Stimulated activated CD4-positive, alpha-beta T cell treated with anti-CD3 and anti-CD28 coated beads, Interleukin-1b, Interleukin-23, amount 100 ng/mL, for 48 hours (primary cell): ENCODE measurements around the gene NCOA3.

Source experiments
- DNase-seq: peaks from one replicate; pipeline ENCODE4 v3.0.0-alpha.2; 2020

NCOA3 gene

DNA sequence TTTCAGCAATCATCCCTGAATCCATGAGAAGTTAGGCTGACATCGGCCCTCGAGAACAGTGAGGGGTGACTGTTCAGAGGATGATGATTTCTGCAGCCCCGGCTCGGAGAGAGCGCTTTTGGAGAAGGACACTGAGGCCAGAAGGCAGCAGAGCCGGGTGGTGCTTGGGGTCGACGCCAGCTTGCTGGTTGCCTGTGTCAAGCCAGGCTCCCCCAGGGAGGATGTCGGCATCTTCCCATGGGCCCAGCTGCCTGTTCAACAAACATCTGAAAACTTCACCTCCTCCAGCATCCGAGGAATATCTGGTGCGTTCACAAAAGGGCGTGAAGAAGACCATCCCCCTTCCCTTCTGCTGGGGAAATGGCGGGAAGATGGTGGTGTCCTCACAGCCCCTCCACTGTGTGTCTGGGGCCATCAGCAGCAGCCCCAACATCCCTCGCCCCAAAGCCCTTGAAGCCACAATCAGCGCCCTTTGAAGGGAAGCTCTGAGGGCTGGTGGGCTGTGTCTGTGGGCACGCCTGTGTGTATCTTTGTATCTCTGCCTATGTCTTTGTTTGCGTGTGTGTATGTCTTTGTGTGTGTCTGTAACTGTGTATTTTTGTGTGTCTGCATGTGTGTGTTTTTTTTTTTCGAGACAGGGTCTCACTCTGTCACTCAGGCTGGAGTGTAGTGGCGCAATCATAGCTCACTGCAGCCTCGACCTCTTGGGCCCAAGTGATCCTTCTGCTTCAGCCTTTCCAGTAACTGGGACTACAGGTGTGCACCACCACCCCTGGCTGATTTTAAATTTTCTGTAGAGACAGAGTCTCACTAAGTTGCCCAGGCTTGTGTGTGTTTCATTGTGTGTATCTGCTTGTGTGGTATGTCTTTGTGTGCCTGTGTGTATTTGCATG lies 185.7 kb downstream of the NCOA3 start:
- DNase-seq = no peak

DNA sequence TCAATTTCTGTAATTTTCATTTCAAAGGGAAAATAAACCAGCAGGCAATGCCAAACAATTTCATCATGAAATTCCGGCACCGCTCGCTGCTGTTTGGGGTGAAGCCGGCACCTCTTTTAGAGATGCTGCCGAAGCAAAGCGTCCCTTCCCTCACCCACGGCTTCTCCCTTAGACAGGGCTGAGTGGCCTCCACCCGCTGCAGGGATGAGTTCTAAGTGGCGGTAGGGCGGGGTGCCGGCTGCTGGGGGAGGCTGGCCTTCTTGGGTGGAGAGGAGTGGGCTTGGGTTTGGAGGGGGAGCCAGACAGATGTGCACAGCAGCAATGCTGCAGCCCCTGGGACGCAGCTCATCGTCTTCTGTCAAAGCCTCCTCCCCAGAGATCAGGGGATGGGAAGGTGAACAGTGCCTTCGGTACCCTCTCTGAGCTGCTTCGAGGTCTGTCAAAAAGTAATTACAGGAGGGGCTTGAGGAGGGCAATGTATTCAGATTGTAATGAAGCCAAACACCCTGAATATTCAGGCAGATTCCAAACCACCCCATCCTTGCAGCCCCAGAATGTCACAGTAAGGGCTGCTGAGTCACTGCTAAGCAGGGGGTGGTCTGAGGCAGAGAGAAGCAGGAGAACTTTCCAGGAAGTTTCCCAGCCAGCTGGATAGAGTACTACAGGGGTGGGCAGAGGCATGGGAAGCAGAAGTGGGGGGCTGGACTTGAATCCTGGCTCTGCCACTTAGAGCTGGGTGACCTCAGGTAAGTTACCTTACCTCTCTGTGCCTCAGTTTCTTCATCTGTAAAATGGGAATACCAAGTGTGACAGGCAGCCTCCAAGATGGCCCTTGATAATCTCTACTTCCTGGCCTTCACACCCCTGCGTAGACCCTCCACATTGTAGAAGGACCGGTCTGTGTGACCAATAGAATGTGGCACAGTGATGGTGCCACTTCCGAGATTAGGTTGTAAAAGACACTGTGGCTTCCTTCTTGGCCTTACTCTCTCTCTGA lies 187.0 kb downstream of the NCOA3 start:
- DNase-seq = no peak

DNA sequence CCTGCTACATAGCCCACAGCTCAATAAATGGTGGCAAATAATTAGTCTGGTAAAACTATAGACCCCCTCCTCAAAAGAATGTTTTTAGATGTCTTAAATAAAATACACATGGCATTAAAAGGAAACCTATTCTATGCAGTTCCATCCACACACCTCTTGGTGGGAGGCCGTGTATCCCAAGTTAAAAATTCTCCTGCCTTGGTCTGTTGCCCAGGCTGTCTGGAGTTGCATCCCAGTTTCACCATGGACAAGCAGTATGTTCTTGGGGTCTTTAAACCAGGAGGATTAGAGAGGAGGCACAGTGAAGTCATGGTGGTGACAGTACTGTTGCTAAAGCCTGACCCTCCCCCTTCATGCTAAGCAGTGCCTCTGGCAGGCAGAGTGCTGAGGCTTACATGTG lies 188.0 kb downstream of the NCOA3 start:
- DNase-seq = no peak

DNA sequence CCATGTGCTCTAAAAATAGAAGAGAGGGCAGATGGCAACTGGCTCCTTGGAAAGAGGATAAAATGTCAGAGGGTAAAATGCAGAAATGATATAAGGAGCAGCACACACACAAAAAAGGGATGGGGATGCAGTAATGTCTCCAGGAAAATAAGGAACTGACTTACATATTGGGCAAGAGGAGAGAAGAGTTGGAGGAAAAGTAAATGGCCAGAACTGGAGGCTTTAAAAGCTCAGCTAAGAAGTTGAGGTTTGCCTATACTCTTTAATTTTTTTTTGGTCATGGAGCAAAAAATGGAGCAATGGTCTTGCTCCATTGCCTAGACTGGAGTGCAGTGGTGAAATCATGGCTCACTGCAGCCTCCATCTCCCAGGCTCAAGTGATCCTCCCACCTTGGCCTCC lies 189.9 kb downstream of the NCOA3 start:
- no peak for DNase-seq

DNA sequence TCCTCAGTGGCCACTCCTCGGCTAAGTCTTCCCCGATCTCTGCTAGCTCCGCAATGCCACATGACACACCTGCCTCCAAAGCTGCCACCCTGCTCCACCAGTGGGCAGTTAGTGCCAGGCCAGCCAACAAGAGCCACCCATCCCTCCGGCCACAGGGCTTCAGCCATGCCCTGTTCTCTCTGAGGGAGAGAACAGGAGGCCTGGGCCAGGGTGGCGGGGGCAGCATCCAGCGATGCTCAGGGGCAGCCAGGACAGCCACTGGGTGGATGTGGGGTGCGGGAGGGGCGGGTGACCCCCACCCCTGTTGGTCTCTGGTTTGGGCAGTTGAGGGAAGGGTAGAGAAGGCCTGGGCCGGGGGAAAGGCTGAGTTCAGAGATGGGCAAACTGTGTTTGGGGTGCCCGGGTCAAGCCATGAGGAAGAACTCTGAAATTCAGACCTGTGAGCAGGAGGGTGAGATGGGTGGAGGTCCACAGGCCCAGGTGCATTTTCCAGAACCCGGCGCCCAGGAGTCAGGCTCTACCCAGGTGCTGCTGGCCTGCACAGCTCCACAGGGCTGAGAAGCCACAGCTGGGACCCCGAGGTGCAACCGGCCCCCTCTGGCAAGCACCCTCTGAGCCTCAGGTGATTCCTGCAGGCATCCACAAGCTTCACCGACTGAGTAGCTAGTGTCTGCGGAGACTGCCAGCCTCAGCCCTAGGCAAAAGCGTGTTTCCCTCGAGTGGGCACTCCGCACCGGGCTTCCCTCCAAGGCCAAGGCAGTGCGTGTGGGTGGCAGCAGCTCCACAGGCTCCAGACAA lies 192.5 kb downstream of the NCOA3 start:
- no peak for DNase-seq

DNA sequence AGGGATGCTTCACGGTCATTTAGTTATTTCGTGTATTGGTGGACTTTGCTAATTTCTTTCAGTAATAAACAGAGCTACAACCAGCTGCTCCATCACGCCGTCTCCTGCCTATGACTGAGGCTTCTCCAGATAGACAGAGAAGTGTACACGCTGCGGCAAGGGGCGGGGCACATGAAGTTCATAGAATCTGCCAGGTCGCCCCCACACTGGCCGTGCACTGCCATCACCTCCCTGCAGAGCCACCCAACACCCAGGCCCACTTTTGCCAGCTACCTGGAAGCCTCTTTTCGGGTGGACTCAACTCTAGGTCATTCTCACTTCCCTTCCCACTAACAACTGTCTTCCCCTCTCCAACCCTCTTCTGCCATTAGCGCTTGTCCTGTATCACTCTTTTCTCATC lies 195.2 kb downstream of the NCOA3 start:
- no peak for DNase-seq

DNA sequence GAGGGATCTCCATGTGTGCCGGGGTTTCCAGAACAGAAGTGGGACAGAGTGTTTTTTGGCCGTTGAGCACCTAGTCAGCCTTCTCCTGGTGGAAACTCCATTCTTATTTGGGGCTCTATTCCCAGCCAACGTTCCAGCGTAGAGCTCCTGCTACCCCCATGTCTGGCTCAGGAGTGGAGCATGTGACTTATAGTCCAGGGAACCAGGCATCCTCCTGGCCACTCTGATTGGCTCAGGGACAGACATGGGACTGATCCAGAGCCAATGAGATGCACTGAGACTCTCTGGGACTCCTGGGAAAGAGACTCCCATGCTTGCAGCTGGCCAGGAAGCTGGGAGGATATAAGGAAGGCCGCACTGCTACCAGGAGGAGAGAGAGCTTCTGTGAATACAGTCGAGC lies 196.5 kb downstream of the NCOA3 start:
- no peak for DNase-seq

DNA sequence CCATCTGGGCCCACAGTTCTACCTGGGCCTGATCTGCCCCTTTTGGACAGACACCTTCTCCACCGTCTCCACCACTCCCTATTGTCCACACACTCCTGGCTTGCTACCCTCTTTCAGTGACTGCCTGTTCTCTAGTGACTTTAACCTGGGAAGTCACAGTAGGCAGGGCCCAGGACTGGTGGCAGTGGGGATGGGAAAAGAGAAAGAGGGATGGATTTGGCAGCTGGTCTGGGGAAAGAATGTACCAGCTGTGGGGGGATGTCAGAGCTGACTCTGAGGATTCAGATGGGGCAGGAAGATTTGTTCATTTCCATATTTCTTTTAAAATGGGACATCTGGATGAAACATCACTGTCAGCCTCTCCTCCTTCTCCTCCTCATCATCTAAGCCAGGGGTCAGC lies 198.1 kb downstream of the NCOA3 start:
- no peak for DNase-seq

DNA sequence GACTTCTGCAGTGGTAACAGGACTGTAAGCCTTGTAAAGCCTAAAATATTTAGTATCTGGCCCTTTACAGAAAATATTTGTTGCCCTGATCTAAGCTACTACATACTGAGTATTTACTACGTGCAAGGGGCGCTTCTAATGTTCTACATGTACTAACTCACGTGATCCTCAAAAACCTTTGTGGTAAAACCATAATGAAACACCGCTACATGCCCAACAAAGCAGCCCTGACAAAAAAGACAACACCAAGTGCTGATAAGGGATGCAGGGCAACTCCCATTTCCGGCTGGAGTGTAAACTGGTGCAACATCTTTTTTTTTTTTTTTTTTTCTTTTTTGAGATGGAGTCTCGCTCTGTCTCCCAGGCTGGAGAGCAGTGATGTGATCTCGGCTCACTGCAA lies 198.6 kb downstream of the NCOA3 start:
- DNase-seq = no peak

DNA sequence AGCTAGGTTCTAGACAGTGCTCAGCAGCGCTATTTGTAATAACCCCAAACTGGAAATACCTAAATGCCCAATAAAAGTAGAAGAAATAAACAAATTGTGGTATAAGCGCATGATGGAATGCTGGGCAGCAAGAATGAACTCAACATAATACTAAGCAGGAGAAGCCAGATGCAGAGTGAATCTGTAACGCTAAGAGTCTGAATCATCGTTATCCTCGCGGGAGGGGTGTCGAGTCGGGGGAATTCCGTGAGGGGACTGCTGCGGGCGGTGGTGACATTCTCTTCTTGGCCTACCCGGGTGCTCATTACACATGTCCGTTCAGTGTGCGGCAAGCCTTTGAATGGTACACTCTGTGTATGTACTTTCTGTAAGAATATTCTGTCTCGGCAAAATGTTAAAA lies 199.9 kb downstream of the NCOA3 start:
- no peak for DNase-seq

DNA sequence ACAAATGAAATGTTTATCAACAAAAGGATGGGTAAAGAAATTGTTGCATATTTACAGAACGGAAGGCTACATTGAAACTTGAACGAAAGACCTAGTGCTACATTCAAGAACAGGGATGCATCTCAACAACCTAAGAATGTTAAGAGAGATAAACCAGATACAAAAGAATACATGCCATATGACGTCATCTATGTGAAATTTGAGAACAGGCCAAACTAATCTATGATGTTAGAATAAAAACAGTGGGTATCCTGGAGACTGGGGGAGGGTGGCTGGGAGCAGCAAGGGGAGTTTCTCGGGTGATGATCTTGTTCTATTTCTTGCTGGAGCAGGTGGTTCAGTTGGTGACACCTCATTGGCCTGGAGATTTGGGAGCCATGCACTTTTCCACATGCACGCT lies 202.1 kb downstream of the NCOA3 start:
- DNase-seq = no peak

DNA sequence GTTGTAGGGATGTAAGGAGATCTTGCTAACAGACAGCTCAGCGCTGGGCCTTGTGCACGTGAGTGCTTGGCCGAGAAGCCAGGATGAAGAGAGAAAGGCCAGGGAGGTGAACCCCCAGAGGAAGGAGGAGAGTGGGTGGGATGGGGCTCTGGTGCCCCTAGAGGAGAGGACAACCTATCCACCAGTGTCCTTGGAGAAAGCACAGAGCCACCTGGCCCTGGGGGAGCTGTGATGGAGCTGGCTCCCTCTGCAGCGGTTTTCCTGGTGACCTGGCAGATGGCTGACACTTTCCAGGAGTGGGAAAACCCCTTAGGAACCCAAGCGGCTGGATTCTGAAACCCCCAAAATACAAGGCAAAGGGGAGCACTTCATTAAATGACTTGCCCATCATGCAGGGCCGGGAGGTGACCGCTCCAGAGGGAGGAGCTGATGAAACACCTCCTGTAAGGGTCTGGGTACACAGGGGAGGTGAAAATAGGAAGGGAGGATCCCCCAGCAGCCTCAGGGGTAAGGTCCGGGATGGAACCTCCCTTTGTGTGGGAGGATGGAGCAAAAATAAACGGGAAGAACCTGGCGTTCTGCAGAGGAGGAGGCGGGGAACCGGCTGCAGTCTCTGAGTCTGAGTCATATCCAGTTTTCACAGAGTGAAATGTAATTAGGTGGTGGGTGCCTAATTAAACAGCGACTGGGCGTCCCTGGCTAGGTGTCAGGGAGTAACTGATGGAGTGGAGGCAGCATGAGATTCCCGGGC lies 203.2 kb downstream of the NCOA3 start:
- DNase-seq = no peak

DNA sequence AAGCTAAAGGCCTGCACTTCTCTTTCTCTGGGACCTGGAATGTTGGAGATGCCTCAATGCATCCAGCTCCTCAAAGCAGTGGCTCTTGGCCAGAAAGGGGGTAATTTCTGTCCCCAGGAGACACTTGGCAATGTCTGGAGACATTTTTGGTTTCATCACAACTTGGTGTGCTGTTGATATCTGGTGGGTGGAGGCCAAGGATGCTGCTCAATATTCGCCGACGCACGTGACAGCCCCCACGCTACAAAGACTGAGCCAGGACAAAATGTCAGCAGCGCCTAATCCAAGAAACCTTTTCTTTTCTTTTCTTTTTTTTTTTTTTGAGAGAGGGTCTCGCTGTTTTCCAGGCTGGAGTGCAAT lies 203.8 kb downstream of the NCOA3 start:
- DNase-seq = no peak

DNA sequence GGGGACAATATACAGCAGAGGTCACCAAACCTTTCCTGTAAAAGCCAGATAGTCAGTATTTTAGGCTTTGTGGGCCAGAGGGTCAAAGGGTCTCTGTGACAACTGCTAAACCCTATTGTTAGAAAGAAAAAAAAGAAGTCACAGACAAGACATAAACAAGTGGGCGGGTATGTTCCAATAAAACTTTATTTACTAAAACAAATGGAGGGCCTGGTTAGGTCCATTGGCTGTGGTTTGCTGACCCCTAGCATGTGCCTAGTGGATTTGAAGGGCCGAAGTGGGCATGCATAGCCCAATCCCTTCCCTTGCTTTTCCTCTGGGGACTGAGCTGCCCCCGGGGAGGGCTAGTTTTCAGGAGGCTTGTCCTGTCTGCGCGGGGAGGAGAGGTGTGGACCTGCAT lies 204.7 kb downstream of the NCOA3 start:
- DNase-seq = no peak
